DMS53 (cell line): ENCODE measurements around the gene CMKLR1.
A peak's percentile ranks its signal among the peaks of the same experiment; 100 is the strongest.

ENCODE experiments used
- DNase-seq: peaks from one replicate; lab custom pipeline; 2025; lab: John Stamatoyannopoulos, UW

Gene CMKLR1

GRCh38 chr12:108338915-108339657, at the start of gene CMKLR1:
TSS of gene CMKLR1 (minus strand) at chr12:108339311. CDS start at chr12:108293591, 45,720 bp downstream.
- DNase-seq: no peak

- DNase-seq: no peak
Observed at GRCh38 chr12:108387771-108388170, 48.7 kb upstream of the CMKLR1 start.

GRCh38 chr12:108386709-108387360, 47.7 kb upstream of the CMKLR1 start:
- DNase-seq: no peak

- no peak for DNase-seq
Observed at GRCh38 chr12:108382437-108382801, 43.3 kb upstream of the CMKLR1 start.

GRCh38 chr12:108381787-108382436, 42.8 kb upstream of the CMKLR1 start:
- peak; percentile 14 for DNase-seq

GRCh38 chr12:108380382-108380781, 41.3 kb upstream of the CMKLR1 start:
- DNase-seq: no peak

- no peak for DNase-seq
Observed at GRCh38 chr12:108379823-108380222, 40.7 kb upstream of the CMKLR1 start.

GRCh38 chr12:108378926-108379325, 39.8 kb upstream of the CMKLR1 start:
- no peak for DNase-seq

GRCh38 chr12:108377260-108377659, 38.1 kb upstream of the CMKLR1 start:
- no peak for DNase-seq

GRCh38 chr12:108375986-108376663, 37.0 kb upstream of the CMKLR1 start:
- no peak for DNase-seq

- DNase-seq: no peak
Observed at GRCh38 chr12:108374596-108375320, 35.6 kb upstream of the CMKLR1 start.

GRCh38 chr12:108373111-108373510, 34.0 kb upstream of the CMKLR1 start:
- peak; percentile 16 for DNase-seq

- DNase-seq: no peak
Observed at GRCh38 chr12:108371801-108372344, 32.8 kb upstream of the CMKLR1 start.

- no peak for DNase-seq
Observed at GRCh38 chr12:108370415-108370814, 31.3 kb upstream of the CMKLR1 start.

- no peak for DNase-seq
Observed at GRCh38 chr12:108369736-108370396, 30.8 kb upstream of the CMKLR1 start.

GRCh38 chr12:108368089-108368488, 29.0 kb upstream of the CMKLR1 start:
- no peak for DNase-seq

GRCh38 chr12:108367436-108367835, 28.3 kb upstream of the CMKLR1 start:
- DNase-seq: no peak

GRCh38 chr12:108365324-108365723, 26.2 kb upstream of the CMKLR1 start:
- DNase-seq: no peak

- no peak for DNase-seq
Observed at GRCh38 chr12:108364879-108365278, 25.8 kb upstream of the CMKLR1 start.

- no peak for DNase-seq
Observed at GRCh38 chr12:108363565-108363964, 24.5 kb upstream of the CMKLR1 start.

- DNase-seq: no peak
Observed at GRCh38 chr12:108363165-108363564, 24.1 kb upstream of the CMKLR1 start.
